Liver (tissue), 3 donors: ENCODE results near the gene CTXN1.
A peak's percentile ranks its signal among the peaks of the same experiment; 100 is the strongest.

Source experiments
- ATF3 ChIP-seq: IDR thresholded peaks from 2 replicates; pipeline ENCODE4 v1.6.1; 2016; ENCODE audit warnings: antibody characterized with exemption
- EGR1 ChIP-seq, 2 donors: IDR thresholded peaks; 2 replicates each; pipeline ENCODE4 v1.6.1; 2016 to 2018; ENCODE audit warnings: antibody characterized with exemption in 2 of 2, low read depth in 2 of 2
- GABPA ChIP-seq, 2 donors: IDR thresholded peaks in 1 of 2; conservative IDR thresholded peaks in 1 of 2; 2 replicates each; pipeline ENCODE4 v1.6.1; 2016; ENCODE audit warnings: antibody characterized with exemption in 2 of 2, mild to moderate bottlenecking in 1 of 2, moderate library complexity in 1 of 2
- MAX ChIP-seq: IDR thresholded peaks from 2 replicates; pipeline ENCODE4 v1.6.1; 2016; ENCODE audit warnings: antibody characterized with exemption
- SP1 ChIP-seq: IDR thresholded peaks from 2 replicates; pipeline ENCODE4 v1.6.1; 2018; ENCODE audit warnings: antibody characterized with exemption, mild to moderate bottlenecking
- TAF1 ChIP-seq: conservative IDR thresholded peaks from 2 replicates; pipeline ENCODE4 v1.6.1; 2016; ENCODE audit warnings: antibody characterized with exemption, mild to moderate bottlenecking
- YY1 ChIP-seq: IDR thresholded peaks from 2 replicates; pipeline ENCODE4 v1.6.1; 2016; ENCODE audit warnings: antibody characterized with exemption, mild to moderate bottlenecking
- TF ChIP-seq, protein P1 (sequence below): fragments of 150-350 bp; IDR thresholded peaks from 2 replicates; pipeline ENCODE4 v1.5.1; 2017; ENCODE audit warnings: improper control_type of control experiment, low read depth, low read length; ENCODE audit not compliant: missing input control
- donor health status: healthy.
- donor health status: healthy.

GRCh38 chr19:7970716-7971448, 44.9 kb upstream of the CTXN1 start:
- TF ChIP-seq SP1 (no peak), TAF1 (no peak), GABPA (IDR thresholded peaks at IDR 0.05 in 1 of 2, conservative IDR thresholded peaks at IDR 0.05 in 1 of 2) (no peak), EGR1 (IDR thresholded peaks at IDR 0.05; ENCODE audit: low read depth in 2 of 2) (no peak), YY1 (no peak), ATF3 (no peak), MAX (no peak)
- TF ChIP-seq, protein P1, sequence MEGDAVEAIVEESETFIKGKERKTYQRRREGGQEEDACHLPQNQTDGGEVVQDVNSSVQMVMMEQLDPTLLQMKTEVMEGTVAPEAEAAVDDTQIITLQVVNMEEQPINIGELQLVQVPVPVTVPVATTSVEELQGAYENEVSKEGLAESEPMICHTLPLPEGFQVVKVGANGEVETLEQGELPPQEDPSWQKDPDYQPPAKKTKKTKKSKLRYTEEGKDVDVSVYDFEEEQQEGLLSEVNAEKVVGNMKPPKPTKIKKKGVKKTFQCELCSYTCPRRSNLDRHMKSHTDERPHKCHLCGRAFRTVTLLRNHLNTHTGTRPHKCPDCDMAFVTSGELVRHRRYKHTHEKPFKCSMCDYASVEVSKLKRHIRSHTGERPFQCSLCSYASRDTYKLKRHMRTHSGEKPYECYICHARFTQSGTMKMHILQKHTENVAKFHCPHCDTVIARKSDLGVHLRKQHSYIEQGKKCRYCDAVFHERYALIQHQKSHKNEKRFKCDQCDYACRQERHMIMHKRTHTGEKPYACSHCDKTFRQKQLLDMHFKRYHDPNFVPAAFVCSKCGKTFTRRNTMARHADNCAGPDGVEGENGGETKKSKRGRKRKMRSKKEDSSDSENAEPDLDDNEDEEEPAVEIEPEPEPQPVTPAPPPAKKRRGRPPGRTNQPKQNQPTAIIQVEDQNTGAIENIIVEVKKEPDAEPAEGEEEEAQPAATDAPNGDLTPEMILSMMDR: peak; percentile 71
